GM19463 (cell line): ENCODE measurements around the gene AGO3.
"Not testable (repeated sequence)": the region's sequence is repeated elsewhere in the genome, so short reads cannot be mapped to it uniquely, and the experiment has no call there.

Experiments
- ATAC-seq: cut with Tn5 transposase; IDR thresholded peaks from one replicate; pipeline ENCODE4 v1.9.1; 2021; ENCODE audit warnings: mild to moderate bottlenecking, moderate library complexity; ENCODE audit not compliant: unreplicated experiment

Gene AGO3

GRCh38 chr1:35930593-35931445, at the start of gene AGO3:
Gene AGO3, plus strand, starts transcription at chr1:35931105. Its CDS starts 322 bp downstream, at chr1:35931427.
- peak; percentile 81 for ATAC-seq

GRCh38 chr1:35881850-35882273, 49.0 kb upstream of the AGO3 start:
- ATAC-seq = no peak

GRCh38 chr1:35882586-35882944, 48.3 kb upstream of the AGO3 start:
- no peak for ATAC-seq

GRCh38 chr1:35882945-35883634, 47.8 kb upstream of the AGO3 start, which contains the start of gene AGO1:
Gene AGO1, plus strand, starts transcription at chr1:35883209. Its CDS starts 213 bp downstream, at chr1:35883422.
- peak; percentile 91 for ATAC-seq

GRCh38 chr1:35883635-35884101, 47.2 kb upstream of the AGO3 start:
- no peak for ATAC-seq

DNA sequence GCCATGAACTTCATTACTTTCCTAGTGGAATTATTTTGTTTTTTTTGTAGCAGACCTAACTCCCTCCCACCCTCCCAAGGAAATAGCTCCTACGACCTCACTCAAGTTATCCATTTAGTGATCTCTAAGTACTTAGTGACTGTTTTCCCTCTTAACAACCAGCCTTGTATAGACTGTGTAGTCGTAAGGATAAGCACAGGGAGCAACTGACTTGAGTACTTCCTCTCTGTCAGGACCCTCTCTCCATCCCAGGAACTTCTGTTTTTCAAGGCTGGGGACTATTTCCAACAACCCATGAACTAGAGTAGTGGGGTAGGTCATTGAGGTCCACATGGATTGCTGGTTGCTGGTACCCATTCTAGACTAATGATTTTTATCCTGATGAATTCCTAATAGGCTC, 46.0 kb upstream of the AGO3 start:
- no peak for ATAC-seq

GRCh38 chr1:35885961-35886558, 44.8 kb upstream of the AGO3 start:
- ATAC-seq = no peak

GRCh38 chr1:35886577-35887431, 44.1 kb upstream of the AGO3 start:
- no peak for ATAC-seq

- ATAC-seq = no peak
Observed at GRCh38 chr1:35887508-35887907, 43.4 kb upstream of the AGO3 start.

GRCh38 chr1:35888255-35888654, 42.6 kb upstream of the AGO3 start:
- no peak for ATAC-seq

GRCh38 chr1:35888981-35889380, 41.9 kb upstream of the AGO3 start:
- not testable (repeated sequence) for ATAC-seq

DNA sequence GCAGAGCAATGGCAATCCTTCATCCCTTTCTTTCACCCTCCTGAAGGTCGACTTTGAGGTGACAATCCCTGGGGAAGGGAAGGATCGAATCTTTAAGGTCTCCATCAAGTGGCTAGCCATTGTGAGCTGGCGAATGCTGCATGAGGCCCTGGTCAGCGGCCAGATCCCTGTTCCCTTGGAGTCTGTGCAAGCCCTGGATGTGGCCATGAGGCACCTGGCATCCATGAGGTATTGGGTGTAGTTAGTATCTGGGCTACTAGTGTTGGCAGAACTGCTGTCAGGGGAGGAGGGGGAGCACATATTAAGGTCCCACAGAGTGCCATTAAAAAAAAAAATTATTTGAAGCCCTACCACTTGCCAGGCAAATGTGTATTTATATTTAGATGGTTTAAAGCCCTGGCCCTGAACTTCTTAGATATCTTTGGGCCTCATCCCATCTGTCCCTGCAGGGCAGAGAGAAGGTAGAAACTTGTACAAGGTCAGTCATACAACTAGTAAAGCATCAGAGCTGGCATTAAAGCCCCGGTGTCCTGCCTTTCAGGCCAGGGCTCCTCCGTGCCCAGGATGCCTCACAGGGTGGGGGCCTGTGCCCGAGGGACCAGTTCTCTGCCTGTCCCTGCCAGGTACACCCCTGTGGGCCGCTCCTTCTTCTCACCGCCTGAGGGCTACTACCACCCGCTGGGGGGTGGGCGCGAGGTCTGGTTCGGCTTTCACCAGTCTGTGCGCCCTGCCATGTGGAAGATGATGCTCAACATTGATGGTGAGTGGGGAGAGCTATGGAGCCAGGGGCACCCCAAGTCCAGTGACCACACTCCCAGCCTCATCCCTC, 37.6 kb upstream of the AGO3 start:
- ATAC-seq = no peak

- ATAC-seq = peak; percentile 82
Observed at GRCh38 chr1:35894183-35894582, 36.7 kb upstream of the AGO3 start.

- no peak for ATAC-seq
Observed at GRCh38 chr1:35894656-35895055, 36.2 kb upstream of the AGO3 start.

- no peak for ATAC-seq
Observed at GRCh38 chr1:35899941-35900340, 31.0 kb upstream of the AGO3 start.

DNA sequence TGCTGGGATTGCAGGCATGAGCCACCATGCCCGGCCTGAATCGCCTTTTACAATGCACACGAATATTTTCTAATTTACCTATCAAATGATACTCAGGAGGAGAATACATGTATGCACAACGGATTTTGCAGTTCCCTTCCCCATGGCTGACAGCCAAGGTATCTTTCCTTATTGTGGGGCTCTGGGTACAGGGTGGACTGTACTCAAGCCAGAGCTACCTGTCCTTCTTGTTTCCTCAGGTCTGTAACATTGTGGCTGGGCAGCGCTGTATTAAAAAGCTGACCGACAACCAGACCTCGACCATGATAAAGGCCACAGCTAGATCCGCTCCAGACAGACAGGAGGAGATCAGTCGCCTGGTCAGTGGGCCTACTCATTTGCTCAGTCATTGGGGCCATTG, 29.7 kb upstream of the AGO3 start:
- no peak for ATAC-seq

- ATAC-seq = no peak
Observed at GRCh38 chr1:35902671-35903070, 28.2 kb upstream of the AGO3 start.

DNA sequence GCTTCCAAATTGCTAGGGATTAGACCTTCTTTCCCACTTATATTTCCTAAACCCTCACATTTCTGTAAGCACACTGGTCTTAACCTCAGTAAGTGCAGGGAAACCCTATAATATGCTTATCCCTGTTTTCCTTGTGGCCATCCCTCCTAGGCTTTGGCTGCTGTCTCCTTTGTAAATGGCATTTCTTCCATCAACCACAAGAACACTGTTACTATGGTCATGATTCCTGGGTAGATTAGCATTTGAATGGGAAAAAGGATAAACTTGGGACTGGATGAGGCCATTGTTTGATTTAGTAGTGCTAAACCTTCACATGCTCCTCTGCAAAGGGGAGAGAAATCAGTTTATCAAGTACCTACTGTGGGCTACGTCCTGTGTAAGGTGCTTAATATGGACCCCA, 16.2 kb upstream of the AGO3 start:
- no peak for ATAC-seq

- no peak for ATAC-seq
Observed at GRCh38 chr1:35915693-35916092, 15.2 kb upstream of the AGO3 start.

GRCh38 chr1:35923791-35924221, 7.1 kb upstream of the AGO3 start:
- ATAC-seq = no peak
